Lung (tissue), 12 donors: ENCODE results near the gene APBB2. TPM values are rescaled to one million over a fixed set of nuclear protein-coding genes. Genes with fewer than 3 reads are reported as not detected.

Source experiments
- ATAC-seq: fragments of 200-7000 bp; cut with Tn5 transposase; one replicate; pipeline ENCODE4 v1.9.1; 2020; ENCODE audit warnings: moderate number of reproducible peaks; ENCODE audit not compliant: insufficient read depth, low FRiP score
- DNase-seq, 3 donors: peaks; one replicate each; pipeline ENCODE4 v3.0.0-alpha.2; 2013 to 2017
- H3K27ac ChIP-seq, 2 donors: one replicate each; pipeline ENCODE4 v1.5.1; 2013; ENCODE audit warnings: mild to moderate bottlenecking in 2 of 2, moderate library complexity in 2 of 2, control low read depth in 1 of 2, inconsistent platforms in 1 of 2, low read depth in 1 of 2, low read length in 1 of 2
- H3K27me3 ChIP-seq, 3 donors: one replicate each; pipeline ENCODE4 v1.5.1; 2013; ENCODE audit warnings: low read length in 2 of 3; ENCODE audit not compliant: control insufficient read depth in 3 of 3, insufficient read depth in 3 of 3
- H3K36me3 ChIP-seq, 4 donors: one replicate each; pipeline ENCODE4 v1.5.1; 2013; ENCODE audit warnings: low read length in 4 of 4, mild to moderate bottlenecking in 1 of 4, moderate library complexity in 1 of 4; ENCODE audit not compliant: control insufficient read depth in 4 of 4, insufficient read depth in 4 of 4
- H3K4me1 ChIP-seq, 5 donors: one replicate each; pipeline ENCODE4 v1.5.1; 2013; ENCODE audit warnings: low read length in 5 of 5, mild to moderate bottlenecking in 2 of 5, moderate library complexity in 1 of 5; ENCODE audit not compliant: control insufficient read depth in 5 of 5, insufficient read depth in 5 of 5
- H3K4me3 ChIP-seq: one replicate; pipeline ENCODE4 v1.5.1; 2013; ENCODE audit warnings: mild to moderate bottlenecking, control low read depth, moderate library complexity
- H3K9ac ChIP-seq, 2 donors: one replicate each; pipeline ENCODE4 v1.5.1; 2013; ENCODE audit warnings: low read length in 2 of 2, control low read depth in 1 of 2; ENCODE audit not compliant: insufficient read depth in 1 of 2
- H3K9me3 ChIP-seq, 4 donors: one replicate each; pipeline ENCODE4 v1.5.1; 2013; ENCODE audit warnings: low read length in 3 of 4, mild to moderate bottlenecking in 1 of 4, moderate library complexity in 1 of 4; ENCODE audit not compliant: control insufficient read depth in 4 of 4, insufficient read depth in 3 of 4
- WGBS, 2 donors: extraction: QIAGEN DNeasy Blood & Tissue Kit; methylation state at CpG; one replicate each; pipeline ENCODE4 v1.1.7; 2013; 5-methylcytosine and 5-hydroxymethylcytosine counted together
- polyA plus RNA-seq, 2 donors: library from polyadenylated mRNA; stranded (reverse); fragments of 200-250 nt; gene quantifications; one replicate each; pipeline ENCODE4 v1.2.1, GENCODE V29; 2013
- total RNA-seq, 2 donors: library from RNA; depleted of rRNA in 1 of 2; stranded (reverse); fragments of >200 nt in 1 of 2; gene quantifications; one replicate each; pipeline ENCODE4 v1.2.1, GENCODE V29; 2014 to 2021
- TF ChIP-seq, protein P1 (sequence below): IDR thresholded peaks from 2 replicates; pipeline ENCODE4 v1.5.1; 2012; ENCODE audit warnings: mild to moderate bottlenecking; ENCODE audit errors: control extremely low read depth, extremely low read depth
- donor health status: control.
- donor health status: control.
- donor health status: Bipolar disorder and iron deficiency.
- donor health status: healthy.
- donor health status: DM: yes; HTN: yes; CAD: no.

The APBB2 gene
- total and polyA plus RNA-seq, 4 donors = 13.3 to 99.0 (median 40.4) TPM

GRCh38 chr4:40954088-40954668, 260.2 kb downstream of the APBB2 start:
- peak overlapping the region; percentile 26 to 63 for H3K27ac ChIP-seq
- no peak for DNase-seq
- H3K9me3 ChIP-seq = no peaks in the 10 kb centered on the region
- ATAC-seq = no peak
- H3K9ac ChIP-seq = peak overlapping the region; percentile 19 to 37
- H3K27me3 ChIP-seq = no peaks in the 10 kb centered on the region
- peaks cover 0 to 2% (median 0%) of the 10 kb centered on the region in 4 donors for H3K36me3 ChIP-seq
- H3K4me3 ChIP-seq = no peak overlapping the region
- WGBS, 2 donors = 37 to 46% methylated on average over 8 of the region's 8 CpGs
- H3K4me1 ChIP-seq = peaks cover 7 to 44% (median 16%) of the 10 kb centered on the region in 5 donors
- TF ChIP-seq, protein P1, sequence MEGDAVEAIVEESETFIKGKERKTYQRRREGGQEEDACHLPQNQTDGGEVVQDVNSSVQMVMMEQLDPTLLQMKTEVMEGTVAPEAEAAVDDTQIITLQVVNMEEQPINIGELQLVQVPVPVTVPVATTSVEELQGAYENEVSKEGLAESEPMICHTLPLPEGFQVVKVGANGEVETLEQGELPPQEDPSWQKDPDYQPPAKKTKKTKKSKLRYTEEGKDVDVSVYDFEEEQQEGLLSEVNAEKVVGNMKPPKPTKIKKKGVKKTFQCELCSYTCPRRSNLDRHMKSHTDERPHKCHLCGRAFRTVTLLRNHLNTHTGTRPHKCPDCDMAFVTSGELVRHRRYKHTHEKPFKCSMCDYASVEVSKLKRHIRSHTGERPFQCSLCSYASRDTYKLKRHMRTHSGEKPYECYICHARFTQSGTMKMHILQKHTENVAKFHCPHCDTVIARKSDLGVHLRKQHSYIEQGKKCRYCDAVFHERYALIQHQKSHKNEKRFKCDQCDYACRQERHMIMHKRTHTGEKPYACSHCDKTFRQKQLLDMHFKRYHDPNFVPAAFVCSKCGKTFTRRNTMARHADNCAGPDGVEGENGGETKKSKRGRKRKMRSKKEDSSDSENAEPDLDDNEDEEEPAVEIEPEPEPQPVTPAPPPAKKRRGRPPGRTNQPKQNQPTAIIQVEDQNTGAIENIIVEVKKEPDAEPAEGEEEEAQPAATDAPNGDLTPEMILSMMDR = no peak

- ATAC-seq = no peak
- H3K4me1 ChIP-seq = peaks cover 7 to 49% (median 16%) of the 10 kb centered on the region in 5 donors
- WGBS, 2 donors = 64 to 75% methylated on average over 12 of the region's 12 CpGs
- H3K27ac ChIP-seq = peak overlapping the region; percentile 54 to 63
- peaks cover 0 to 2% (median 0%) of the 10 kb centered on the region in 4 donors for H3K36me3 ChIP-seq
- H3K9ac ChIP-seq = peak overlapping the region; percentile 19 to 37
- H3K9me3 ChIP-seq = no peaks in the 10 kb centered on the region
- H3K4me3 ChIP-seq = no peak overlapping the region
- DNase-seq = peak in 2 of 3 donors; percentile 62 to 81
- TF ChIP-seq, protein P1 = no peak
- no peaks in the 10 kb centered on the region for H3K27me3 ChIP-seq
Measured at GRCh38 chr4:40953283-40954087, 260.9 kb downstream of the APBB2 start.

- Histone ChIP-seq H3K36me3 (peaks cover 0 to 2% (median 0%) of the 10 kb centered on the region in 4 donors), H3K27me3 (no peaks in the 10 kb centered on the region), H3K4me3 (no peak overlapping the region), H3K9ac (no peak overlapping the region), H3K9me3 (no peaks in the 10 kb centered on the region), H3K4me1 (peaks cover 7 to 57% (median 21%) of the 10 kb centered on the region in 5 donors), H3K27ac (no peak overlapping the region)
- ATAC-seq (no peak), DNase-seq (no peak)
- 95 to 96% methylated on average over 7 of the region's 7 CpGs for WGBS, 2 donors
- TF ChIP-seq, protein P1 = no peak
Measured at GRCh38 chr4:40952672-40953071, 261.7 kb downstream of the APBB2 start.
